Measurements from ENCODE around the gene CACNG1.
"Not testable (repeated sequence)": the region's sequence is repeated elsewhere in the genome, so short reads cannot be mapped to it uniquely, and the experiment has no call there.

Gene CACNG1

GRCh38 chr17:67026341-67026740 lies 18.0 kb upstream of the CACNG1 start:
- no peak for DNase-seq

GRCh38 chr17:67027031-67027628 lies 17.2 kb upstream of the CACNG1 start:
- no peak for DNase-seq

- DNase-seq: no peak
Observed at GRCh38 chr17:67030641-67031040, 13.7 kb upstream of the CACNG1 start.

- no peak for DNase-seq
Observed at GRCh38 chr17:67032382-67032781, 12.0 kb upstream of the CACNG1 start.

- no peak for DNase-seq
Observed at GRCh38 chr17:67032985-67033384, 11.4 kb upstream of the CACNG1 start.

- no peak for DNase-seq
Observed at GRCh38 chr17:67033613-67034012, 10.7 kb upstream of the CACNG1 start.

- no peak for DNase-seq
Observed at GRCh38 chr17:67035131-67036083, 8.9 kb upstream of the CACNG1 start.

- no peak for DNase-seq
Observed at GRCh38 chr17:67038861-67039365, 5.4 kb upstream of the CACNG1 start.

GRCh38 chr17:67040652-67041051 lies 3.7 kb upstream of the CACNG1 start:
- DNase-seq: no peak

GRCh38 chr17:67041119-67041518 lies 3.2 kb upstream of the CACNG1 start:
- DNase-seq: not testable (repeated sequence)

- no peak for DNase-seq
Observed at GRCh38 chr17:67041531-67041930, 2.8 kb upstream of the CACNG1 start.

- no peak for DNase-seq
Observed at GRCh38 chr17:67041941-67042899, 2.1 kb upstream of the CACNG1 start.

- DNase-seq: no peak
Observed at GRCh38 chr17:67043283-67043682, 1.1 kb upstream of the CACNG1 start.

- no peak for DNase-seq
Observed at GRCh38 chr17:67044940-67045339, 586 bp downstream of the CACNG1 start.

GRCh38 chr17:67046398-67046797 lies 2.0 kb downstream of the CACNG1 start:
- DNase-seq: no peak

GRCh38 chr17:67047382-67047781 lies 3.0 kb downstream of the CACNG1 start:
- DNase-seq: no peak

GRCh38 chr17:67049025-67049739 lies 4.8 kb downstream of the CACNG1 start:
- DNase-seq: no peak

- DNase-seq: no peak
Observed at GRCh38 chr17:67050066-67050465, 5.7 kb downstream of the CACNG1 start.

GRCh38 chr17:67050471-67051154 lies 6.3 kb downstream of the CACNG1 start:
- DNase-seq: no peak

GRCh38 chr17:67051155-67051538 lies 6.8 kb downstream of the CACNG1 start:
- no peak for DNase-seq

GRCh38 chr17:67051837-67052236 lies 7.5 kb downstream of the CACNG1 start:
- DNase-seq: no peak

All from 8988T (cell line).